ENCODE measurements around the gene BARX1. TPM values are rescaled to one million over a fixed set of nuclear protein-coding genes. Genes with fewer than 3 reads are reported as not detected.

Gene BARX1
- total RNA-seq, 1 donor from 2014 or later = 0.52 TPM

- H3K36me3 Mint-ChIP-seq (ENCODE audit: low read depth) = no peaks in the 10 kb centered on the region
- peaks cover 5% of the 10 kb centered on the region for H3K9me3 Mint-ChIP-seq
Measured at GRCh38 chr9:93904649-93905472, 50.3 kb downstream of the BARX1 start.

GRCh38 chr9:93903886-93904648 lies 51.1 kb downstream of the BARX1 start:
- Mint-ChIP-seq H3K9me3 (peaks cover 5% of the 10 kb centered on the region), H3K27me3 (ENCODE audit: low read depth) (peaks cover under 1% of the 10 kb centered on the region), H3K27ac (no peak overlapping the region), H3K36me3 (ENCODE audit: low read depth) (no peaks in the 10 kb centered on the region), H3K4me1 (ENCODE audit: low read depth) (peaks cover 1% of the 10 kb centered on the region), H3K4me3 (ENCODE audit: low read depth) (no peak overlapping the region)
- intact Hi-C loops (cut with micrococcal nuclease) = no loop called here
- DNase-seq (ENCODE audit: low spot score) = no peak

More at GRCh38 chr9:93904649-93905472, 50.3 kb downstream of the BARX1 start:
- Mint-ChIP-seq H3K27ac (no peak overlapping the region), H3K4me1 (ENCODE audit: low read depth) (peaks cover 2% of the 10 kb centered on the region), H3K27me3 (ENCODE audit: low read depth) (peaks cover 3% of the 10 kb centered on the region), H3K4me3 (ENCODE audit: low read depth) (no peak overlapping the region)
- no peak for DNase-seq (ENCODE audit: low spot score)
- intact Hi-C loops (cut with micrococcal nuclease) = no loop called here

- Mint-ChIP-seq H3K4me1 (ENCODE audit: low read depth) (no peaks in the 10 kb centered on the region), H3K27ac (no peak overlapping the region), H3K4me3 (ENCODE audit: low read depth) (no peak overlapping the region), H3K36me3 (ENCODE audit: low read depth) (no peaks in the 10 kb centered on the region), H3K27me3 (ENCODE audit: low read depth) (no peaks in the 10 kb centered on the region), H3K9me3 (peaks cover 5% of the 10 kb centered on the region)
- intact Hi-C loops (cut with micrococcal nuclease) = no loop called here
- DNase-seq (ENCODE audit: low spot score) = no peak
Measured at GRCh38 chr9:93902780-93903655, 52.1 kb downstream of the BARX1 start.

- intact Hi-C loops (cut with micrococcal nuclease) = no loop called here
- H3K36me3 Mint-ChIP-seq (ENCODE audit: low read depth) = no peaks in the 10 kb centered on the region
- H3K27me3 Mint-ChIP-seq (ENCODE audit: low read depth) = no peaks in the 10 kb centered on the region
- H3K4me3 Mint-ChIP-seq (ENCODE audit: low read depth) = no peak overlapping the region
- H3K27ac Mint-ChIP-seq = no peak overlapping the region
- H3K9me3 Mint-ChIP-seq = peaks cover 5% of the 10 kb centered on the region
- H3K4me1 Mint-ChIP-seq (ENCODE audit: low read depth) = peaks cover 3% of the 10 kb centered on the region
- DNase-seq (ENCODE audit: low spot score) = no peak
Measured at GRCh38 chr9:93902051-93902779, 52.9 kb downstream of the BARX1 start.

Other genes starting within 250 kb of the BARX1 start
- 7.1 and 7.2 TPM in 2 replicates for gene PTPDC1, start 129.1 kb upstream of the BARX1 start, total RNA-seq